ENCODE measurements around the gene KPTN.

The KPTN gene

DNA sequence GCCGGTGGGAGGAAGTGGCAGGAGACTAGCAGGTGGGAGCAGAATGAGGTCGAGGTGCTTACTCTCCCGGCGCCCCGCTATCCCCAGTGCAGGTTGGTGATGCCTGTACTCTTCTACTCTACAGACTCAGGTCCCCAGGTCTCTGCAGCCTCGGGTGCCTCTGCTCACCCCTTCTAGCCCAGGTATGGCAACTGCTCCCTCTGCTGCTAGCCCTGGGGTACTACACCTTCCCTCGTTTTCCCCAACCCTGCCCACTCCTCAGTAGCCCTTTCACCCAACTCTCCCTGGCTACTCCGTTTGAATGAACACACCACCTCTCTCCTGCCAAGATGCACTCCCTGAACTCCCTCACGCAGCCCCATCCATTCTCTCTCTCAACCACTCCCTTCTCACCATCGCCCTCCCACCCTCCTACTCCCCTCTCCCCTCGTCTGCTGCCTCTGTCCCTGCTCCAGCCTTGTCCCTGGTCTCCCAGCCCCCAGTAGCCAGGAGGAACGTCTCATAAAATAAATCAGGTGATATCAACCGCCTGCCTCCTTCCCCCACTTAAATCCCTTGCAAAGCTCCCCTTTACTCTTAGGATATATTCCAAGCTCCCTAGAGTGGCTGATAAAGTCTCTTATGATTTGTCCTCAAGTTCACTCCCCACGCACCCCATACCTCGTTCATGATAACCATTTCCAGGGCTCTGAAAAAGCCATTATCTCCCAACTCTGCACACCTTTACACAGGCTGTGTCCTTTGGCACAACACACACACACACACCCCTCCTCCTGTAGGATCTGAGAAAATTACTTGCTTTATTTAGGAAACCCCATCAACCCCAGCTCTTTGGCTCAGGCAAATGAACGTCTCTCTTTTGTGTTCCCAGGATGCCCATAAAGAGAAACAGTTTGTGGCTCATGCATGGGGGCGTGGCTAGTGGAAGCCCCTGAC lies 56.5 kb downstream of the KPTN start:
- intact Hi-C loops (cut with DNase I), result no loop called here
- DNase-seq, result peak; percentile 25 to 86 (median 66)

Measured in head of caudate nucleus (tissue), 42 donors.